Astrocyte (in vitro differentiated cells and primary cell): ENCODE data around the gene ZBTB47. TPM values are rescaled to one million over a fixed set of nuclear protein-coding genes. Genes with fewer than 3 reads are reported as not detected.

Source experiments
- DNase-seq: peaks from one replicate; pipeline ENCODE4 v3.0.0-alpha.2; 2010; ENCODE audit warnings: low read depth
- FAIRE-seq: peaks from 2 replicates; lab custom pipeline; 2011; peaks lifted over from hg19 to GRCh38; lab: Jason Lieb, UNC
- H2AFZ ChIP-seq: 2 replicates; pipeline ENCODE4 v1.6.0; 2012; ENCODE audit warnings: low read depth, low read length, inconsistent platforms
- H3K27ac ChIP-seq: 2 replicates; pipeline ENCODE4 v1.5.1; 2011; ENCODE audit warnings: low read depth, low read length, inconsistent platforms
- H3K27me3 ChIP-seq: 2 replicates; pipeline ENCODE4 v1.6.0; 2011; ENCODE audit warnings: low read length, inconsistent platforms; ENCODE audit not compliant: insufficient read depth
- H3K36me3 ChIP-seq: 2 replicates; pipeline ENCODE4 v1.5.1; 2011; ENCODE audit warnings: low read length, inconsistent platforms; ENCODE audit not compliant: insufficient read depth
- H3K4me1 ChIP-seq: 2 replicates; pipeline ENCODE4 v1.5.1; 2011; ENCODE audit warnings: low read length, inconsistent platforms; ENCODE audit not compliant: insufficient read depth
- H3K4me2 ChIP-seq: 2 replicates; pipeline ENCODE4 v1.6.0; 2012; ENCODE audit warnings: low read length, inconsistent platforms
- H3K4me3 ChIP-seq: 2 replicates; pipeline ENCODE4 v1.5.1; 2011; ENCODE audit warnings: low read depth, mild to moderate bottlenecking, low read length, inconsistent platforms; ENCODE audit not compliant: insufficient read depth
- H3K79me2 ChIP-seq: 2 replicates; pipeline ENCODE4 v1.6.0; 2012; ENCODE audit warnings: mild to moderate bottlenecking, low read length, inconsistent platforms; ENCODE audit not compliant: insufficient read depth
- H3K9ac ChIP-seq: 2 replicates; pipeline ENCODE4 v1.6.0; 2012; ENCODE audit warnings: mild to moderate bottlenecking, low read length, inconsistent platforms
- H3K9me3 ChIP-seq: 2 replicates; pipeline ENCODE4 v1.5.1; 2012; ENCODE audit warnings: low read depth, mild to moderate bottlenecking, low read length, inconsistent platforms; ENCODE audit not compliant: insufficient read depth
- H4K20me1 ChIP-seq: 2 replicates; pipeline ENCODE4 v1.6.0; 2012; ENCODE audit warnings: low read length, inconsistent platforms; ENCODE audit not compliant: insufficient read depth
- H3K27ac Mint-ChIP-seq: one replicate; pipeline ENCODE4 v1.8.0; 2021; ENCODE audit warnings: mild to moderate bottlenecking, mixed read lengths; ENCODE audit not compliant: unreplicated experiment
- H3K27me3 Mint-ChIP-seq: one replicate; pipeline ENCODE4 v1.8.0; 2021; ENCODE audit warnings: low read depth, mixed read lengths; ENCODE audit not compliant: unreplicated experiment
- H3K36me3 Mint-ChIP-seq: one replicate; pipeline ENCODE4 v1.8.0; 2021; ENCODE audit warnings: low read depth, mixed read lengths; ENCODE audit not compliant: unreplicated experiment
- H3K4me1 Mint-ChIP-seq: one replicate; pipeline ENCODE4 v1.8.0; 2021; ENCODE audit warnings: low read depth, mixed read lengths; ENCODE audit not compliant: unreplicated experiment
- H3K4me3 Mint-ChIP-seq: one replicate; pipeline ENCODE4 v1.8.0; 2021; ENCODE audit warnings: mild to moderate bottlenecking, moderate library complexity, mixed read lengths; ENCODE audit not compliant: unreplicated experiment
- H3K9me3 Mint-ChIP-seq: one replicate; pipeline ENCODE4 v1.8.0; 2021; ENCODE audit warnings: mild to moderate bottlenecking, mixed read lengths; ENCODE audit not compliant: unreplicated experiment
- CTCF ChIP-seq: IDR thresholded peaks from 2 replicates; pipeline ENCODE4 v1.5.1; 2011; ENCODE audit warnings: low read depth, mild to moderate bottlenecking, inconsistent platforms, low read length, moderate library complexity; ENCODE audit not compliant: insufficient read depth
- EZH2 ChIP-seq: IDR thresholded peaks from 2 replicates; pipeline ENCODE4 v1.6.1; 2012; ENCODE audit warnings: mild to moderate bottlenecking, low read length, inconsistent platforms; ENCODE audit not compliant: insufficient read depth
- total RNA-seq: library from RNA; stranded (reverse); gene quantifications from 2 replicates; pipeline ENCODE4 v1.2.1, GENCODE V29; 2021

Gene ZBTB47
- total RNA-seq, 1 donor from 2014 or later, result 9.3 TPM

- H3K4me1 ChIP-seq, result no peaks in the 10 kb centered on the region
- H3K4me3 Mint-ChIP-seq, result no peak overlapping the region
- H2AFZ ChIP-seq, result no peak overlapping the region
- peaks cover 17% of the 10 kb centered on the region for H3K4me1 Mint-ChIP-seq
- DNase-seq (no peak), FAIRE-seq (no peak)
- no peak overlapping the region for H3K27ac ChIP-seq
- peaks cover 11% of the 10 kb centered on the region for H3K36me3 Mint-ChIP-seq
- H3K9me3 Mint-ChIP-seq, result no peaks in the 10 kb centered on the region
- H3K27me3 ChIP-seq, result no peaks in the 10 kb centered on the region
- TF ChIP-seq EZH2, result no peak
- no peak for TF ChIP-seq CTCF
- peaks cover 3% of the 10 kb centered on the region for H3K36me3 ChIP-seq
- no peak overlapping the region for H3K9ac ChIP-seq
- no peak overlapping the region for H3K27ac Mint-ChIP-seq
- H4K20me1 ChIP-seq, result peaks cover 85% of the 10 kb centered on the region
- peaks cover 100% of the 10 kb centered on the region for H3K79me2 ChIP-seq
- H3K9me3 ChIP-seq, result no peaks in the 10 kb centered on the region
- H3K27me3 Mint-ChIP-seq, result no peaks in the 10 kb centered on the region
- H3K4me2 ChIP-seq, result no peak overlapping the region
- no peak overlapping the region for H3K4me3 ChIP-seq
Observed at GRCh38 chr3:42608581-42608980, 44.9 kb upstream of the ZBTB47 start.

- H3K27me3 Mint-ChIP-seq, result no peaks in the 10 kb centered on the region
- peaks cover 13% of the 10 kb centered on the region for H3K4me1 Mint-ChIP-seq
- Histone ChIP-seq H3K27ac (no peak overlapping the region), H3K4me2 (no peak overlapping the region), H3K9me3 (no peaks in the 10 kb centered on the region), H3K79me2 (peaks cover 99% of the 10 kb centered on the region), H2AFZ (no peak overlapping the region), H3K36me3 (peaks cover 3% of the 10 kb centered on the region), H3K4me3 (no peak overlapping the region), H3K9ac (no peak overlapping the region), H4K20me1 (peaks cover 83% of the 10 kb centered on the region), H3K27me3 (no peaks in the 10 kb centered on the region), H3K4me1 (no peaks in the 10 kb centered on the region)
- TF ChIP-seq EZH2 (no peak), CTCF (no peak)
- H3K4me3 Mint-ChIP-seq, result no peak overlapping the region
- H3K27ac Mint-ChIP-seq, result peak overlapping the region; percentile 75
- no peak for FAIRE-seq
- H3K9me3 Mint-ChIP-seq, result no peaks in the 10 kb centered on the region
- H3K36me3 Mint-ChIP-seq, result peaks cover 11% of the 10 kb centered on the region
- no peak for DNase-seq
Observed at GRCh38 chr3:42610976-42611375, 42.5 kb upstream of the ZBTB47 start.

GRCh38 chr3:42612217-42612616 is 41.3 kb upstream of the ZBTB47 start:
- FAIRE-seq, result no peak
- H3K36me3 ChIP-seq, result no peaks in the 10 kb centered on the region

More at GRCh38 chr3:42612217-42612616, 41.3 kb upstream of the ZBTB47 start:
- Mint-ChIP-seq H3K36me3 (peaks cover 11% of the 10 kb centered on the region), H3K27me3 (no peaks in the 10 kb centered on the region), H3K4me3 (no peak overlapping the region), H3K27ac (no peak overlapping the region), H3K9me3 (no peaks in the 10 kb centered on the region), H3K4me1 (peaks cover 11% of the 10 kb centered on the region)
- TF ChIP-seq CTCF (no peak), EZH2 (no peak)
- no peak for DNase-seq
- Histone ChIP-seq H3K4me1 (no peaks in the 10 kb centered on the region), H4K20me1 (peaks cover 81% of the 10 kb centered on the region), H3K9me3 (no peaks in the 10 kb centered on the region), H3K79me2 (peaks cover 99% of the 10 kb centered on the region), H2AFZ (no peak overlapping the region), H3K27ac (no peak overlapping the region), H3K4me2 (no peak overlapping the region), H3K9ac (no peak overlapping the region), H3K27me3 (no peaks in the 10 kb centered on the region), H3K4me3 (no peak overlapping the region)
